Activated CD8-positive, alpha-beta T cell treated with anti-CD3 and anti-CD28 coated beads for 36 hours (primary cell): ENCODE data around the gene MYO1D. TPM values are rescaled to one million over a fixed set of nuclear protein-coding genes. Genes with fewer than 3 reads are reported as not detected.

Experiments used
- ATAC-seq: fragments of 200-7000 bp; cut with Tn5 transposase; one replicate; pipeline ENCODE4 v1.10.0; 2021; ENCODE audit warnings: mild to moderate bottlenecking, moderate library complexity
- CTCF ChIA-PET: fragments of 350-600 bp; sonication (Branson Sonifier 250); formaldehyde crosslinking; loops from one replicate; lab custom pipeline; 2021; ENCODE audit warnings: antibody characterized with exemption; lab: Charles Lee
- POLR2A ChIA-PET: fragments of 350-600 bp; sonication (Branson Sonifier 250); formaldehyde crosslinking; loops from one replicate; lab custom pipeline; 2021; ENCODE audit warnings: antibody characterized with exemption; lab: Charles Lee
- DNase-seq: peaks from one replicate; pipeline ENCODE4 v3.0.0-alpha.2; 2020
- H3K27ac Mint-ChIP-seq: one replicate; pipeline ENCODE4 v1.8.0; 2021; ENCODE audit warnings: mild to moderate bottlenecking, mixed read lengths
- H3K27me3 Mint-ChIP-seq: one replicate; pipeline ENCODE4 v1.8.0; 2021; ENCODE audit warnings: mixed read lengths
- H3K36me3 Mint-ChIP-seq: one replicate; pipeline ENCODE4 v1.8.0; 2021; ENCODE audit warnings: low read depth, mixed read lengths
- H3K4me1 Mint-ChIP-seq: one replicate; pipeline ENCODE4 v1.8.0; 2021; ENCODE audit warnings: low read depth, mixed read lengths
- H3K4me3 Mint-ChIP-seq: one replicate; pipeline ENCODE4 v1.8.0; 2021; ENCODE audit warnings: mild to moderate bottlenecking, moderate library complexity, mixed read lengths
- H3K9me3 Mint-ChIP-seq: one replicate; pipeline ENCODE4 v1.8.0; 2021; ENCODE audit warnings: mixed read lengths
- CTCF ChIP-seq: fragments of 200-600 bp; IDR thresholded peaks from one replicate; pipeline ENCODE4 v1.8.0; 2022; ENCODE audit warnings: antibody characterized with exemption, mild to moderate bottlenecking
- intact Hi-C: fragments of 100-400 bp; cut with micrococcal nuclease; formaldehyde crosslinking; loops from one replicate; pipeline ENCODE4 v1.10.0; 2022
- total RNA-seq, 2 experiments: library from RNA; stranded (reverse); gene quantifications; one replicate each; pipeline ENCODE4 v1.2.3, GENCODE V29; 2021

The MYO1D gene
- total RNA-seq, 2 experiments from 2014 or later: 8.3 to 9.2 TPM

DNA sequence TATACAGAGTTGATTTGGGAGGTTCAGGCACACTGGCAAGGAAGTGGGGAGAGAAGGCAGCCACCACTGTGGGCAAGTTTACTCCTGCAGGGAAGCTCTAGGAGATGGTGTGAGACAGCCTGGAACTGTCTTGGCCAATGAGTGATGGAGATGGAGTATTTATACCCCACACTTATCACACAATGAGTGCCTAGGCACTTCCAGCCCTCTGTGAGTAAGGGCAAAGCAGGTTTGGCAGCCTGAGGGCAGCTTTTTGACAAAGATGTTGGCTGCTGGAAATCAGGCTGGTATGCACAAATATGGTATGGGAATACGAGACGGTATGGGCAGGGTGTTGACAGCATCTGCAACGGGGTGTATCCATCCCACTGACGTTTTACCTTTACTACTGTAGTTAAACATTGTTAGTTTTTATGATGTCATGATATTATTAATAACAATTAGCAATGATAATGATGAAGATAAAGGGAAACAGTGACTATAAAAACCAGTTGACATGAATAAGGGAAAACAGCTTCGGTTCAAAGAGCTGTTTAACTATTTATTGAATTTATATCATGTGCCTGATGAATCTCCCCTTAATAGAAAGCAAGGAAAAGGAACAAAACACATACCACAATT lies 240.2 kb downstream of the MYO1D start:
- ATAC-seq (no peak), DNase-seq (no peak)
- H3K9me3 Mint-ChIP-seq: no peaks in the 10 kb centered on the region
- intact Hi-C loops: no loop called here
- no peak overlapping the region for H3K4me3 Mint-ChIP-seq
- H3K36me3 Mint-ChIP-seq: no peaks in the 10 kb centered on the region
- CTCF ChIA-PET: interaction anchor here (1.0 kb wide), 1 partner anchor 22 kb away, joined by 4 read pairs; no protein-coding TSS in a partner anchor
- no peaks in the 10 kb centered on the region for H3K4me1 Mint-ChIP-seq
- no peaks in the 10 kb centered on the region for H3K27me3 Mint-ChIP-seq
- POLR2A ChIA-PET: no interaction called here
- no peak overlapping the region for H3K27ac Mint-ChIP-seq
- no peak for TF ChIP-seq CTCF

GRCh38 chr17:32634167-32634566 lies 242.8 kb downstream of the MYO1D start:
- ChIA-PET CTCF (no interaction called here), POLR2A (interaction anchor here (0.5 kb wide), 1 partner anchor 327 kb away, joined by 3 read pairs; no protein-coding TSS in a partner anchor)
- no peak for TF ChIP-seq CTCF
- no peak for DNase-seq
- no peak overlapping the region for H3K4me3 Mint-ChIP-seq
- intact Hi-C loops: no loop called here
- H3K27me3 Mint-ChIP-seq: no peaks in the 10 kb centered on the region
- H3K9me3 Mint-ChIP-seq: no peaks in the 10 kb centered on the region
- H3K27ac Mint-ChIP-seq: no peak overlapping the region
- ATAC-seq: no peak
- no peaks in the 10 kb centered on the region for H3K36me3 Mint-ChIP-seq
- no peaks in the 10 kb centered on the region for H3K4me1 Mint-ChIP-seq

DNA sequence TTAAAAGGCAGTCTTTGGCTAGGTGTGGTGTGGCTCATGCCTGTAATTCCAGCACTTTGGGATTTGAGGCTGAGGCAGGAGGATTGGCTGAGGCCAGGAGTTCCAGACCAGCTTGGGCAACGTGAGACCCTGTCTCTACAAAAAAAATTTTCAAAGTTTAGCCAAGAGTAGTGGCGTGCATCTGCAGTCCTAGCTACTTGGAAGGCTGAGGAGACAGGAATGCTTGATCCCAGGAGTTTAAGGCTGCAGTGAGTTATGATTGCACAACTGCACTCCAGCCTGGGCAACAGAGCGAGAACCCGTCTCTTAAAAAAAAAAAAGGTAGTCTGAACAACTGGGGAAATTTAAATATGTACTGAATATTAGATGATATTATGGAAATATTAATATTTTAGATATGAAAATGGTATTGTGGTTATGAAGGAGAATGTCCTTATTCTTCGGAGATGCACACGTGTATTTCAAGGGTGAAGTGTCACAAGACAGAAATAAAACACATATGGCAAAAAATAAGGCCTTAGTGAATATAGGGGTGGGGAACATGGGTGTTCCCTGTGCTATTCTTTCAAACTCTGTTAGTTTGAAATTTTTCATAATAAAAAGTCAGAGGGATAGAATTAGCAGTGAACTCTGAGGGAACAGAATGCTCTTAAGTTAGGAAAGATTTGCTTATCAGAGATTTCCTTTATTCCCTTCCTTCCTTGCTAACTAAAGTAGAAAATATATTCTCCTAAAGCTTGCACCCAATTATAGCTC lies 245.4 kb downstream of the MYO1D start:
- intact Hi-C loops: no loop called here
- no peaks in the 10 kb centered on the region for H3K9me3 Mint-ChIP-seq
- no peak overlapping the region for H3K27ac Mint-ChIP-seq
- H3K36me3 Mint-ChIP-seq: no peaks in the 10 kb centered on the region
- CTCF ChIA-PET: no interaction called here
- no peak for TF ChIP-seq CTCF
- ATAC-seq: no peak
- no peaks in the 10 kb centered on the region for H3K4me1 Mint-ChIP-seq
- H3K27me3 Mint-ChIP-seq: no peaks in the 10 kb centered on the region
- POLR2A ChIA-PET: no interaction called here
- no peak for DNase-seq
- no peak overlapping the region for H3K4me3 Mint-ChIP-seq

DNA sequence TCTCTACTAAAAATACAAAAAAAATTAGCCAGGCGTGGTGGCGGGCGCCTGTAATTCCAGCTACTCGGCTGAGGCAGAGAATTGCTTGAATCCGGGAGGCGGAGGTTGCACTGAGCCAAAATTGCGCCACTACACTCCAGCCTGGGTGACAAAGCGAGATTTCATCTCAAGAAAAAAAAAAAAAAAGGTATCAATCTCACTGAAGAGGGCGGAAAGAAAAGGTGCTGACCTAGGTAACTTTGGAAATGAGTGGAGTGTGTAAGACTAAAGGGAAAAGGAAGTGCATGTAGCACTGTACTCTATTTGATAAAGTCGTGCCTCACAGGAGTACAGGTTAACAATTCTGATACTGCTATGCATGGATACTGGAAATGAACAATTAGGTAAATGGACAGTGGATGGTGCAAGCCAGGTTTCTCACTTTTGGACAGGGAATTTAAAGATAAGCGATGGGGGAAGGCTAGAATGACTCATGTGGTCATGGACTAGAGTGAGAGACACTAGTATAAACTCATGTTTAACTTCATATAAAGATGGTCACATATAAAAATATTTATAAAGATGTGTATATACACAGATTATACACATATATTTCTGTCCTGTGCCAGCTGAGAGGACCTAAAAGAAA lies 247.2 kb downstream of the MYO1D start:
- no peaks in the 10 kb centered on the region for H3K4me1 Mint-ChIP-seq
- intact Hi-C loops: no loop called here
- H3K27ac Mint-ChIP-seq: no peak overlapping the region
- ATAC-seq (no peak), DNase-seq (no peak)
- no peaks in the 10 kb centered on the region for H3K9me3 Mint-ChIP-seq
- no peak overlapping the region for H3K4me3 Mint-ChIP-seq
- POLR2A ChIA-PET: no interaction called here
- no peaks in the 10 kb centered on the region for H3K27me3 Mint-ChIP-seq
- TF ChIP-seq CTCF: no peak
- H3K36me3 Mint-ChIP-seq: no peaks in the 10 kb centered on the region
- CTCF ChIA-PET: no interaction called here
